WTC11 (cell line): ENCODE measurements around the gene PROC.

Source experiments
- ATF2 ChIP-seq: sonication (generic); formaldehyde crosslinking; IDR thresholded peaks from 2 replicates; pipeline ENCODE4 v1.8.1; 2022; ENCODE audit warnings: low read depth, missing genetic modification reagents, borderline replicate concordance
- CTCF ChIP-seq: fragments of 200-600 bp; IDR thresholded peaks from 2 replicates; pipeline ENCODE4 v1.8.0; 2022; ENCODE audit warnings: antibody characterized with exemption
- E2F4 ChIP-seq: sonication (generic); formaldehyde crosslinking; IDR thresholded peaks from 2 replicates; pipeline ENCODE4 v1.8.1; 2022; ENCODE audit warnings: low read depth, mild to moderate bottlenecking, moderate library complexity, missing genetic modification reagents, borderline replicate concordance
- HMGXB4 ChIP-seq: sonication (generic); formaldehyde crosslinking; IDR thresholded peaks from 2 replicates; pipeline ENCODE4 v1.8.1; 2023; ENCODE audit warnings: mild to moderate bottlenecking, moderate library complexity, missing genetic modification reagents
- MAX ChIP-seq: sonication (generic); formaldehyde crosslinking; IDR thresholded peaks from 2 replicates; pipeline ENCODE4 v1.8.0; 2022; ENCODE audit warnings: mild to moderate bottlenecking, missing genetic modification reagents
- RORB ChIP-seq: fragments of 250-450 bp; sonication (Bioruptor Pico); IDR thresholded peaks from 2 replicates; pipeline ENCODE4 v1.9.0; 2021; ENCODE audit warnings: mild to moderate bottlenecking
- TEAD1 ChIP-seq: sonication (generic); formaldehyde crosslinking; IDR thresholded peaks from 2 replicates; pipeline ENCODE4 v1.8.0; 2022; ENCODE audit warnings: mild to moderate bottlenecking, missing genetic modification reagents
- TEAD4 ChIP-seq: sonication (generic); formaldehyde crosslinking; IDR thresholded peaks from 2 replicates; pipeline ENCODE4 v1.8.0; 2022; ENCODE audit warnings: mild to moderate bottlenecking, missing genetic modification reagents

- TF ChIP-seq MAX (CRISPR knock-in tag), result no peak
- TF ChIP-seq ATF2 (CRISPR knock-in tag), result no peak
- no peak for TF ChIP-seq TEAD4 (CRISPR knock-in tag)
- no peak for TF ChIP-seq HMGXB4 (CRISPR knock-in tag)
- TF ChIP-seq E2F4 (CRISPR knock-in tag), result no peak
- no peak for TF ChIP-seq RORB
- TF ChIP-seq CTCF, result no peak
- TF ChIP-seq TEAD1 (CRISPR knock-in tag), result no peak
These were observed 14.8 kb upstream of the PROC start for GRCh38 chr2:127403460-127403859.
